Measurements from ENCODE around the gene ZSWIM3. TPM values are rescaled to one million over a fixed set of nuclear protein-coding genes. Genes with fewer than 3 reads are reported as not detected.

ZSWIM3 gene
- total RNA-seq, 1 donor, result 5.6 TPM

DNA sequence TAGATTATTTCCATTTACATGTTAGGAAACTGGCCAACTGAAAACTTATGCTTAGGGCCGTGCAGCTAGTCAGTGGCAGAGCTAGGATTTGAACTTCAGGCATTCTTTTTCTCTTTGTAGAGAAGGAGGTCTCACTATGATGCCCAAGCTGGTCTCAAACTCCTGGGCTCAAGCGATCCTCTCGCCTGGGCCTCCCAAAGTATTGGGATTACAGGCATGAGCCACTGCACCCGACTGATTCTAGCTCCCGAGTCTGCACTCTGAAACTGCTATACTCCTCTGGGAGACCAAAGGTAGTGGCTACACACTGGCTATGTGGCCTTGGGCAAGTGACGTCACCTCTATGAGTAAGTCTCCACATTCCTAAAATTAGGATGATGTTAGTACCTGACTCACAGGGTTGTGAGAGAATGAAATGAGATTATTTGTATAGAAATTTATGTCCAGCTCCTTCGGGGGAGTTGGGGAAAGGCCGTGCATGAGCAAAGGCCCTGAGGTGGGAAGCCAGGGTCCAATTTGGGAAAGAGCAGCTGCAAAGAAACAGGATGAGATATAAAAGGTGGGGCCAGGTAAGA is 48.2 kb downstream of the ZSWIM3 start:
- TF ChIP-seq, protein P1, sequence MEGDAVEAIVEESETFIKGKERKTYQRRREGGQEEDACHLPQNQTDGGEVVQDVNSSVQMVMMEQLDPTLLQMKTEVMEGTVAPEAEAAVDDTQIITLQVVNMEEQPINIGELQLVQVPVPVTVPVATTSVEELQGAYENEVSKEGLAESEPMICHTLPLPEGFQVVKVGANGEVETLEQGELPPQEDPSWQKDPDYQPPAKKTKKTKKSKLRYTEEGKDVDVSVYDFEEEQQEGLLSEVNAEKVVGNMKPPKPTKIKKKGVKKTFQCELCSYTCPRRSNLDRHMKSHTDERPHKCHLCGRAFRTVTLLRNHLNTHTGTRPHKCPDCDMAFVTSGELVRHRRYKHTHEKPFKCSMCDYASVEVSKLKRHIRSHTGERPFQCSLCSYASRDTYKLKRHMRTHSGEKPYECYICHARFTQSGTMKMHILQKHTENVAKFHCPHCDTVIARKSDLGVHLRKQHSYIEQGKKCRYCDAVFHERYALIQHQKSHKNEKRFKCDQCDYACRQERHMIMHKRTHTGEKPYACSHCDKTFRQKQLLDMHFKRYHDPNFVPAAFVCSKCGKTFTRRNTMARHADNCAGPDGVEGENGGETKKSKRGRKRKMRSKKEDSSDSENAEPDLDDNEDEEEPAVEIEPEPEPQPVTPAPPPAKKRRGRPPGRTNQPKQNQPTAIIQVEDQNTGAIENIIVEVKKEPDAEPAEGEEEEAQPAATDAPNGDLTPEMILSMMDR (IDR thresholded peaks at IDR 0.05; ENCODE audit: insufficient read depth, low read depth, low read length), result no peak
- no peak for DNase-seq (ENCODE audit: low read depth)

GRCh38 chr20:45907219-45907948 is 50.0 kb downstream of the ZSWIM3 start:
- DNase-seq (ENCODE audit: low read depth), result no peak
- TF ChIP-seq, protein P1 (IDR thresholded peaks at IDR 0.05; ENCODE audit: insufficient read depth, low read depth, low read length), result no peak
- no peak overlapping the region for H3K4me3 ChIP-seq (ENCODE audit: low read depth, low read length)

More for the DNA sequence above, 48.2 kb downstream of the ZSWIM3 start:
- no peak overlapping the region for H3K4me3 ChIP-seq (ENCODE audit: low read depth, low read length)

GRCh38 chr20:45908084-45908483 is 50.7 kb downstream of the ZSWIM3 start:
- TF ChIP-seq, protein P1 (IDR thresholded peaks at IDR 0.05; ENCODE audit: insufficient read depth, low read depth, low read length), result no peak
- DNase-seq (ENCODE audit: low read depth), result no peak
- no peak overlapping the region for H3K4me3 ChIP-seq (ENCODE audit: low read depth, low read length)

DNA sequence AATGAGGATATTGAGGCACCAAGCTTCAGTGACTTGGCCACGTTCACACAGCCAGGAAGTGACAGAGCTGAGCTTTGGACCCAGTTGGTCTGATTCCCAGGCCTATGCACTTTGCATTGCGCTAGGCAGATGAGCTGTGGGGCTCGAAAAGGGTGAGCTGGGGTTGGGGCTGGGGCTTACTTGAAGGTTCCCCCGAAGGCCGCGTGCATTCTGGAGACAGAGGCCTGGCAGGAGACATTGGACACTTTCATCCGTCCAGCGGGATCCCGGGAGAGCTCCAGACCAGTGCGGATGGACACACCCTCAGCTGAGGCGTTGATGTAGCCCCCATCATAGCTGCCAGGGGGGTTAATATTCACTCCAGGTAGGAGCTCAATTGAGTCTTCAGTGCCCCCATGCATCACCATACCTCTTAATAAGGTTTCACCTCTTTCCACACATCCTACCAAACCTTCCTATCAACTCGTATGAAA is 52.0 kb downstream of the ZSWIM3 start:
- no peak overlapping the region for H3K4me3 ChIP-seq (ENCODE audit: low read depth, low read length)
- DNase-seq (ENCODE audit: low read depth), result no peak
- TF ChIP-seq, protein P1 (IDR thresholded peaks at IDR 0.05; ENCODE audit: insufficient read depth, low read depth, low read length), result no peak

DNA sequence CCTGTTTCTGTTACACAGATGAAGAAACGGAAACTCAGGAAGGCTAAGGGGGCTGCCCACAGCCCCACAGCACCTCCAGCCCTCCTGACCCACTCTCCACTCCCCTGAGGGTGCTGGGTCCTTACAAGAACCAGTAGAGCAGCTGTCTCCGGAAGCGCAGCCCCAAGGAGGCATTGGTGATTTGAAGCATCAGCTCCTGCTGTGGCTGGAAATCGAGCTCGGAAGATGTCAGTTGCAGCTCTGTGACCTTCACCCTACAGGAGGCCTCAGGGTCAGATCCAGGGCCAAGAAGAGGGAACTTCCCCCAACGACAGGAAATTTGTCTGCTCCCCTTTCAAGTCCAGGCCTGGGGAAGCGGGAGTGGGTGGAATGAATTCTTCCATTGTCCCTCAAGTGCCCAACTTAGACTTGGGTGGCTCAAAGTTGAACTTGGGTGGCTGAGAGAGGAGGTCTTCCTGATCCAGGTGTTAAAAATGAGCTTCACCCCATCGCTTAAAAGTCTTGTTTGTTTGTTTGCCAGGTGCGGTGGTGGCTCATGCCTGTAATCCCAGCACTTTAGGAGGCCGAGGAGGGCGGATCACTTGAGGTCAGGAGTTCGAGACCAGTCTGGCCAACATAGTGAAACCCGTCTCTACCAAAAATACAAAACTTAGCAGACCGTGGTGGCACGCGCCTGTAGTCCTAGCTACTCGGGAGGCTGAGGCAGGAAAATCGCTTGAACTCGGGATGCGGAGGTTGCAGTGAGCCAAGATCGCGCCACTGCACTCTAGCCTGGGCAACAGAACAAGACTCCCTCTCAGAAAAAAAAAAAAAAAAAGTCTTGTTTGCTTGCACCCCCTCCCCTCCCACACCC is 52.6 kb downstream of the ZSWIM3 start:
- TF ChIP-seq, protein P1 (IDR thresholded peaks at IDR 0.05; ENCODE audit: insufficient read depth, low read depth, low read length), result no peak
- no peak for DNase-seq (ENCODE audit: low read depth)
- peak overlapping the region; percentile 52 for H3K4me3 ChIP-seq (ENCODE audit: low read depth, low read length)

- peak; percentile 99 for DNase-seq (ENCODE audit: low read depth)
- H3K4me3 ChIP-seq (ENCODE audit: low read depth, low read length), result peak overlapping the region; percentile 76
- TF ChIP-seq, protein P1 (IDR thresholded peaks at IDR 0.05; ENCODE audit: insufficient read depth, low read depth, low read length), result no peak
Measured at GRCh38 chr20:45910670-45911485, 53.5 kb downstream of the ZSWIM3 start.

Measured in fibroblast of villous mesenchyme (primary cell).